ENCODE measurements around the gene HFE. TPM values are rescaled to one million over a fixed set of nuclear protein-coding genes. Genes with fewer than 3 reads are reported as not detected.

The HFE gene
- total and polyA plus RNA-seq, 2 of the 13 experiments (the other 11 are each of a cell fraction or from before 2014, with no cell fraction given) = 3.7 to 6.3 TPM

- no peak for TF ChIP-seq ZNF550 (CRISPR knock-in tag; IDR thresholded peaks at IDR 0.05; ENCODE audit: borderline replicate concordance)
- TF ChIP-seq ZNF766 (CRISPR knock-in tag; IDR thresholded peaks at IDR 0.05; ENCODE audit: borderline replicate concordance) = no peak
- no peak for TF ChIP-seq JARID2 (CRISPR knock-in tag; IDR thresholded peaks at IDR 0.05; ENCODE audit: insufficient replicate concordance)
- TF ChIP-seq ZNF552 (CRISPR knock-in tag; IDR thresholded peaks at IDR 0.05; ENCODE audit: borderline replicate concordance) = no peak
- TF ChIP-seq ZNF569 (CRISPR knock-in tag; IDR thresholded peaks at IDR 0.05; ENCODE audit: borderline replicate concordance) = no peak
- no peak for TF ChIP-seq EZH2 (conservative IDR thresholded peaks at IDR 0.05; ENCODE audit: low read depth, low read length)
- TF ChIP-seq TRIM24 (CRISPR knock-in tag; IDR thresholded peaks at IDR 0.05) = no peak
- 0 out of 2 replicates have a peak, but pooled peaks have one; percentile 14 for TF ChIP-seq ZBTB1 (CRISPR knock-in tag; IDR thresholded peaks at IDR 0.05; ENCODE audit: borderline replicate concordance)
- TF ChIP-seq TSC22D2 (CRISPR knock-in tag; IDR thresholded peaks at IDR 0.05; ENCODE audit: borderline replicate concordance) = no peak
- TF ChIP-seq ARNT (IDR thresholded peaks at IDR 0.05) = no peak
- TF ChIP-seq ZNF800 (CRISPR knock-in tag; IDR thresholded peaks at IDR 0.05) = no peak; the same call in 1 of the 2 replicates
- TF ChIP-seq ZC3H4 (CRISPR knock-in tag; IDR thresholded peaks at IDR 0.05; ENCODE audit: borderline replicate concordance) = peak; percentile 97
- TF ChIP-seq POGZ (CRISPR knock-in tag; IDR thresholded peaks at IDR 0.05) = no peak; the same call in 1 of the 2 replicates
- TF ChIP-seq ZNF430 (CRISPR knock-in tag; IDR thresholded peaks at IDR 0.05) = peak; percentile 82
- peak; percentile 67; the same call in 1 of the 2 replicates for TF ChIP-seq KDM5B (CRISPR knock-in tag; IDR thresholded peaks at IDR 0.05; ENCODE audit: borderline replicate concordance)
- no peak for TF ChIP-seq ZNF17 (CRISPR knock-in tag; IDR thresholded peaks at IDR 0.05)
- TF ChIP-seq NAIF1 (CRISPR knock-in tag; IDR thresholded peaks at IDR 0.05; ENCODE audit: borderline replicate concordance) = no peak
- TF ChIP-seq TARDBP (CRISPR knock-in tag; IDR thresholded peaks at IDR 0.05) = peak; percentile 32; the same call in 1 of the 2 replicates
- no peak; the same call in 1 of the 2 replicates for TF ChIP-seq ZNF556 (CRISPR knock-in tag; IDR thresholded peaks at IDR 0.05; ENCODE audit: borderline replicate concordance)
- TF ChIP-seq KDM4B (CRISPR knock-in tag; IDR thresholded peaks at IDR 0.05) = no peak
- no peak for TF ChIP-seq ZNF543 (CRISPR knock-in tag; IDR thresholded peaks at IDR 0.05)
- TF ChIP-seq STAT6 (CRISPR knock-in tag; IDR thresholded peaks at IDR 0.05; ENCODE audit: borderline replicate concordance) = no peak; the same call in 1 of the 2 replicates
- TF ChIP-seq CENPBD1 (CRISPR knock-in tag; IDR thresholded peaks at IDR 0.05; ENCODE audit: borderline replicate concordance, low read depth) = no peak
- TF ChIP-seq HNRNPLL (IDR thresholded peaks at IDR 0.05; ENCODE audit: low read depth, low read length, poor library complexity, severe bottlenecking) = peak; percentile 57
- TF ChIP-seq RBM22 (optimal IDR thresholded peaks at IDR 0.05; ENCODE audit: low read length) = peak; percentile 92
These were observed 42.8 kb upstream of the HFE start (continued) for GRCh38 chr6:26044140-26045064.
